GM18508 (cell line): Measurements from ENCODE around the gene MAP2K3.
A peak's percentile ranks its signal among the peaks of the same experiment; 100 is the strongest.

ENCODE experiments used
- ATAC-seq: cut with Tn5 transposase; IDR thresholded peaks from one replicate; pipeline ENCODE4 v1.9.1; 2021; ENCODE audit warnings: moderate number of reproducible peaks; ENCODE audit not compliant: insufficient read depth, unreplicated experiment

Gene MAP2K3

GRCh38 chr17:21279582-21279981 lies 4.9 kb upstream of the MAP2K3 start:
- no peak for ATAC-seq

GRCh38 chr17:21280081-21280518 lies 4.4 kb upstream of the MAP2K3 start:
- ATAC-seq, result no peak

GRCh38 chr17:21282231-21282630 lies 2.3 kb upstream of the MAP2K3 start:
- ATAC-seq, result no peak

- no peak for ATAC-seq
Observed at GRCh38 chr17:21282850-21283249, 1.7 kb upstream of the MAP2K3 start.

- ATAC-seq, result no peak
Observed at GRCh38 chr17:21283482-21284318, 811 bp upstream of the MAP2K3 start.

- ATAC-seq, result no peak
Observed at GRCh38 chr17:21285164-21286065, 904 bp downstream of the MAP2K3 start.

GRCh38 chr17:21286066-21286770 lies 1.7 kb downstream of the MAP2K3 start:
- ATAC-seq, result no peak

GRCh38 chr17:21286909-21287702 lies 2.6 kb downstream of the MAP2K3 start:
- ATAC-seq, result no peak

- peak; percentile 33 for ATAC-seq
Observed at GRCh38 chr17:21287703-21288449, 3.4 kb downstream of the MAP2K3 start.

GRCh38 chr17:21288571-21289017 lies 4.1 kb downstream of the MAP2K3 start:
- ATAC-seq, result peak; percentile 18

GRCh38 chr17:21289175-21289901 lies 4.8 kb downstream of the MAP2K3 start:
- no peak for ATAC-seq

GRCh38 chr17:21289902-21290571 lies 5.5 kb downstream of the MAP2K3 start:
- no peak for ATAC-seq

- no peak for ATAC-seq
Observed at GRCh38 chr17:21291357-21291756, 6.8 kb downstream of the MAP2K3 start.

GRCh38 chr17:21291862-21292261 lies 7.4 kb downstream of the MAP2K3 start:
- no peak for ATAC-seq

GRCh38 chr17:21292867-21293830 lies 8.6 kb downstream of the MAP2K3 start:
- no peak for ATAC-seq

- no peak for ATAC-seq
Observed at GRCh38 chr17:21293831-21294210, 9.3 kb downstream of the MAP2K3 start.
